Measurements from ENCODE around the gene ROR1. TPM values are rescaled to one million over a fixed set of nuclear protein-coding genes. Genes with fewer than 3 reads are reported as not detected.
"Not testable (repeated sequence)": the region's sequence is repeated elsewhere in the genome, so short reads cannot be mapped to it uniquely, and the experiment has no call there.

Gene ROR1
- total RNA-seq, 2 experiments from 2014 or later = 0.10 to 0.14 TPM

- Mint-ChIP-seq H3K4me1 (ENCODE audit: low read depth) (peaks cover 4% of the 10 kb centered on the region), H3K27me3 (ENCODE audit: low read depth) (peaks cover 5% of the 10 kb centered on the region), H3K27ac (no peak overlapping the region), H3K36me3 (ENCODE audit: low read depth) (no peaks in the 10 kb centered on the region), H3K4me3 (no peak overlapping the region), H3K9me3 (no peaks in the 10 kb centered on the region)
- CTCF ChIA-PET = no interaction called here
- intact Hi-C loops (cut with micrococcal nuclease) = no loop called here
- no peak for DNase-seq
Measured at GRCh38 chr1:64200064-64200463, 426.2 kb downstream of the ROR1 start.

GRCh38 chr1:64203420-64203819 lies 429.6 kb downstream of the ROR1 start, which contains the start of gene UBE2U:
Gene UBE2U, plus strand, starts transcription at chr1:64203623. Its CDS starts 428 bp downstream, at chr1:64204051.
- Mint-ChIP-seq H3K4me1 (ENCODE audit: low read depth) (peaks cover 4% of the 10 kb centered on the region), H3K9me3 (no peaks in the 10 kb centered on the region), H3K27me3 (ENCODE audit: low read depth) (peaks cover 7% of the 10 kb centered on the region), H3K4me3 (no peak within 1 kb of the TSS), H3K36me3 (ENCODE audit: low read depth) (no peaks in the 10 kb centered on the region), H3K27ac (no peak within 1 kb of the TSS)
- intact Hi-C loops (cut with micrococcal nuclease) = no loop called here
- DNase-seq = no peak
- CTCF ChIA-PET = no interaction called here

GRCh38 chr1:64209221-64209620 lies 435.4 kb downstream of the ROR1 start:
- CTCF ChIA-PET = no interaction called here
- DNase-seq = no peak
- intact Hi-C loops (cut with micrococcal nuclease) = no loop called here

GRCh38 chr1:64212031-64212430 lies 438.2 kb downstream of the ROR1 start:
- DNase-seq = no peak
- Mint-ChIP-seq H3K27me3 (ENCODE audit: low read depth) (peaks cover 5% of the 10 kb centered on the region), H3K9me3 (no peaks in the 10 kb centered on the region), H3K4me3 (no peak overlapping the region), H3K27ac (no peak overlapping the region), H3K4me1 (ENCODE audit: low read depth) (no peaks in the 10 kb centered on the region), H3K36me3 (ENCODE audit: low read depth) (no peaks in the 10 kb centered on the region)
- CTCF ChIA-PET = no interaction called here
- intact Hi-C loops (cut with micrococcal nuclease) = no loop called here

More at GRCh38 chr1:64209221-64209620, 435.4 kb downstream of the ROR1 start:
- no peak overlapping the region for H3K4me3 Mint-ChIP-seq
- peaks cover 4% of the 10 kb centered on the region for H3K27me3 Mint-ChIP-seq (ENCODE audit: low read depth)
- H3K9me3 Mint-ChIP-seq = no peaks in the 10 kb centered on the region
- H3K4me1 Mint-ChIP-seq (ENCODE audit: low read depth) = no peaks in the 10 kb centered on the region
- no peak overlapping the region for H3K27ac Mint-ChIP-seq
- no peaks in the 10 kb centered on the region for H3K36me3 Mint-ChIP-seq (ENCODE audit: low read depth)

- Mint-ChIP-seq H3K27ac (no peak overlapping the region), H3K9me3 (no peaks in the 10 kb centered on the region), H3K4me1 (ENCODE audit: low read depth) (no peaks in the 10 kb centered on the region), H3K27me3 (ENCODE audit: low read depth) (peaks cover 13% of the 10 kb centered on the region), H3K4me3 (no peak overlapping the region), H3K36me3 (ENCODE audit: low read depth) (no peaks in the 10 kb centered on the region)
- CTCF ChIA-PET = interaction anchor here (0.6 kb wide), 1 partner anchor 49 kb away, joined by 3 read pairs; no protein-coding TSS in a partner anchor
- intact Hi-C loops (cut with micrococcal nuclease) = no loop called here
- no peak for DNase-seq
Measured at GRCh38 chr1:64215576-64215975, 441.8 kb downstream of the ROR1 start.

GRCh38 chr1:64220241-64220640 lies 446.4 kb downstream of the ROR1 start:
- Mint-ChIP-seq H3K36me3 (ENCODE audit: low read depth) (no peaks in the 10 kb centered on the region), H3K4me3 (no peak overlapping the region), H3K27me3 (ENCODE audit: low read depth) (peaks cover 12% of the 10 kb centered on the region), H3K27ac (no peak overlapping the region), H3K4me1 (ENCODE audit: low read depth) (peaks cover 11% of the 10 kb centered on the region), H3K9me3 (no peaks in the 10 kb centered on the region)
- CTCF ChIA-PET = no interaction called here
- intact Hi-C loops (cut with micrococcal nuclease) = loop anchor here (5.0 kb wide), 1 partner anchor 48 kb away; no protein-coding TSS in a partner anchor
- no peak for DNase-seq

- H3K4me3 Mint-ChIP-seq = no peak overlapping the region
- peaks cover 14% of the 10 kb centered on the region for H3K27me3 Mint-ChIP-seq (ENCODE audit: low read depth)
- H3K9me3 Mint-ChIP-seq = no peaks in the 10 kb centered on the region
- H3K4me1 Mint-ChIP-seq (ENCODE audit: low read depth) = peaks cover 11% of the 10 kb centered on the region
- H3K36me3 Mint-ChIP-seq (ENCODE audit: low read depth) = no peaks in the 10 kb centered on the region
- intact Hi-C loops (cut with micrococcal nuclease) = loop anchor here (5.0 kb wide), 1 partner anchor 51 kb away; no protein-coding TSS in a partner anchor
- H3K27ac Mint-ChIP-seq = peak overlapping the region; percentile 22
- CTCF ChIA-PET = no interaction called here
- no peak for DNase-seq
Measured at GRCh38 chr1:64223329-64224151, 449.7 kb downstream of the ROR1 start.

- peaks cover 11% of the 10 kb centered on the region for H3K4me1 Mint-ChIP-seq (ENCODE audit: low read depth)
- H3K27ac Mint-ChIP-seq; H3K9me3 Mint-ChIP-seq; H3K4me3 Mint-ChIP-seq; DNase-seq; H3K36me3 Mint-ChIP-seq (ENCODE audit: low read depth); CTCF ChIA-PET: not testable (repeated sequence)
- peaks cover 14% of the 10 kb centered on the region for H3K27me3 Mint-ChIP-seq (ENCODE audit: low read depth)
- intact Hi-C loops (cut with micrococcal nuclease) = loop anchor here (5.0 kb wide), 1 partner anchor 52 kb away; no protein-coding TSS in a partner anchor
Measured at GRCh38 chr1:64224236-64224635, 450.4 kb downstream of the ROR1 start.

- intact Hi-C loops (cut with micrococcal nuclease) = no loop called here
- no peaks in the 10 kb centered on the region for H3K9me3 Mint-ChIP-seq
- H3K4me3 Mint-ChIP-seq = no peak overlapping the region
- no peak for DNase-seq
- H3K36me3 Mint-ChIP-seq (ENCODE audit: low read depth) = no peaks in the 10 kb centered on the region
- CTCF ChIA-PET = interaction anchor here (0.9 kb wide), 1 partner anchor 115 kb away, joined by 3 read pairs; no protein-coding TSS in a partner anchor
- peaks cover 11% of the 10 kb centered on the region for H3K27me3 Mint-ChIP-seq (ENCODE audit: low read depth)
- H3K27ac Mint-ChIP-seq = no peak overlapping the region
- peaks cover 6% of the 10 kb centered on the region for H3K4me1 Mint-ChIP-seq (ENCODE audit: low read depth)
Measured at GRCh38 chr1:64228167-64228957, 454.5 kb downstream of the ROR1 start.

GRCh38 chr1:64229307-64229706 lies 455.5 kb downstream of the ROR1 start:
- Mint-ChIP-seq H3K36me3 (ENCODE audit: low read depth) (no peaks in the 10 kb centered on the region), H3K4me1 (ENCODE audit: low read depth) (no peaks in the 10 kb centered on the region), H3K4me3 (no peak overlapping the region), H3K27me3 (ENCODE audit: low read depth) (peaks cover 18% of the 10 kb centered on the region), H3K27ac (no peak overlapping the region), H3K9me3 (no peaks in the 10 kb centered on the region)
- CTCF ChIA-PET = no interaction called here
- DNase-seq = no peak
- intact Hi-C loops (cut with micrococcal nuclease) = no loop called here

Measured in activated naive CD4-positive, alpha-beta T cell treated with anti-CD3 and anti-CD28 coated beads for 36 hours (primary cell).